Measurements from ENCODE around the gene GDPD5. TPM values are rescaled to one million over a fixed set of nuclear protein-coding genes. Genes with fewer than 3 reads are reported as not detected.
A peak's percentile ranks its signal among the peaks of the same experiment; 100 is the strongest.
"Not testable (repeated sequence)": the region's sequence is repeated elsewhere in the genome, so short reads cannot be mapped to it uniquely, and the experiment has no call there.

The GDPD5 gene
- total RNA-seq, 1 donor from 2014 or later: 6.9 TPM

DNA sequence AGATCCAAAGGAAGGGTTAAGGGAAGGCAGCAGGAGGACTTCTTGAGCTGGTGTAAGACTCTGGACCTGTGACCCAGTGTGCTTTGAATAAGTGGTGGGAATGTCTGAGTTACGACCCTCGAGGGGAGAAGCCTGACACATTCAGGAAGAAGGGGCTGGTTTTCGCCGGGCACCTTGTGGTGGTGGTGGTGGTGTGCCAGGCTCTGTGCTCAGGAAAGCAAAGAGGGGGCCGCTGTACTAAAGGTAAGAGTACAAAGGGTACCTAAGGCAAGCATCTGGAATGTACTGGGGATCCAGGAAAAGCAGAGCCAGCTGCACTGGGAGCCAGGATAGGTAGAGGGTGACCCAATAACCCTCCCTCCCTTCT is 99.0 kb downstream of the GDPD5 start:
- intact Hi-C loops (cut with DNase I): no loop called here
- no peak for DNase-seq (ENCODE audit: low spot score)

DNA sequence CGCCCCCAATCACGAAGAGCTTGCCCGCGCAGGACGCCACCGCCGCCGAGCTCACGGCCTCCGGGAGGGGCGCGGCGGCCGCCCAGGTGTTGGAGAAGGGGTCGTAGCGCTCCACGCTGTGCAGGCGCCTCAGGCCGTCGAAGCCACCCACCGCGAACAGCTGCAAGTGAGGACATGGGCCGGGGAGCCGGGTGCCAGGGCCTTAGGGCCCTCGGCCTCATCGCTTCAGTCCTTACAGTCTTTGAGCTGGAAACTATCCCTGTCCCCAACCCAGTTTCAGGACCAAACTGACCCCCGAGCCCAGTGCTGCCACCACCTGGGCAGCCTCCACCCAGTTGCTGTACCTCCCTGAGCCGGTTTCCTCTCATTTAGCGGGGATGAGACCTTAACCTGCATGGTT is 100.3 kb downstream of the GDPD5 start:
- intact Hi-C loops (cut with DNase I): no loop called here
- no peak for DNase-seq (ENCODE audit: low spot score)

DNA sequence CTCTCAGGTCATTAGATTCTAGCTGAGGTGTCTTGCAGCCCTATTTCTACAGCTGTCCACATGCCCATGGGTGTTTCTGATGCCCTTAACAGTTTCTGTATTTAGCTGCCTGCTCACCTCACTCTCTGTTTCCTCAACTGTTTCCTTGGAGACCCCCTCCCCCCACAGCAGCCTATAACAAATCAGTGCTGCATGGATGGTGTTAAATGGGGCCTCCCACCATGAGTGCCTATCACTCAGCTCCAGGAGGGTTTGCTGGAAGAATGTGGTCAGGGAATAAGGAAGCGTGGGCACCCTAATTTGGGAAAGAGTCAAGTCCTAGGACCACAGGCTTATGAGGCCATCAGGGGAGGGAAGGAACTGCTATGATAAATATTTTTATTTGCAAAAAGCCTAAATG is 101.3 kb downstream of the GDPD5 start:
- DNase-seq (ENCODE audit: low spot score): no peak
- intact Hi-C loops (cut with DNase I): no loop called here

DNA sequence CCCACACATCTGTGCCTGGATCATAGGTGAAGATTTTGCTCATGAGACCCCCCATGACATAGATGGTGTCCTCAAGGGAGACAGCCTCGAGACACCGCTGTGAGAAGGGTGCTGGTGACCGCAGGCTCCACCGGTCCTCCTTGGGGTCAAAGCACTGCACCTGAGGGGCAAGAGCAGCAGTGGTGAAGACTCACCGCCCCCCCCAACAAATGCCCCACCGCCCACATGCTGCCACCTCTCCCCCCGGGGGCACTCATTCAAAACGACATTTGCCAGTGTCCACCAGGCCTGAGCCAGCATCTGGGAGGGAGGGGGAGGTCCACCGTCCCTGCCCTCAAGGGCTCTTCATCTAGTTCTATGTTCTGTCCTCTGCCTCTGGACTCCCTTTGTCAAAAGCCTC is 102.0 kb downstream of the GDPD5 start:
- DNase-seq (ENCODE audit: low spot score): no peak
- intact Hi-C loops (cut with DNase I): no loop called here

DNA sequence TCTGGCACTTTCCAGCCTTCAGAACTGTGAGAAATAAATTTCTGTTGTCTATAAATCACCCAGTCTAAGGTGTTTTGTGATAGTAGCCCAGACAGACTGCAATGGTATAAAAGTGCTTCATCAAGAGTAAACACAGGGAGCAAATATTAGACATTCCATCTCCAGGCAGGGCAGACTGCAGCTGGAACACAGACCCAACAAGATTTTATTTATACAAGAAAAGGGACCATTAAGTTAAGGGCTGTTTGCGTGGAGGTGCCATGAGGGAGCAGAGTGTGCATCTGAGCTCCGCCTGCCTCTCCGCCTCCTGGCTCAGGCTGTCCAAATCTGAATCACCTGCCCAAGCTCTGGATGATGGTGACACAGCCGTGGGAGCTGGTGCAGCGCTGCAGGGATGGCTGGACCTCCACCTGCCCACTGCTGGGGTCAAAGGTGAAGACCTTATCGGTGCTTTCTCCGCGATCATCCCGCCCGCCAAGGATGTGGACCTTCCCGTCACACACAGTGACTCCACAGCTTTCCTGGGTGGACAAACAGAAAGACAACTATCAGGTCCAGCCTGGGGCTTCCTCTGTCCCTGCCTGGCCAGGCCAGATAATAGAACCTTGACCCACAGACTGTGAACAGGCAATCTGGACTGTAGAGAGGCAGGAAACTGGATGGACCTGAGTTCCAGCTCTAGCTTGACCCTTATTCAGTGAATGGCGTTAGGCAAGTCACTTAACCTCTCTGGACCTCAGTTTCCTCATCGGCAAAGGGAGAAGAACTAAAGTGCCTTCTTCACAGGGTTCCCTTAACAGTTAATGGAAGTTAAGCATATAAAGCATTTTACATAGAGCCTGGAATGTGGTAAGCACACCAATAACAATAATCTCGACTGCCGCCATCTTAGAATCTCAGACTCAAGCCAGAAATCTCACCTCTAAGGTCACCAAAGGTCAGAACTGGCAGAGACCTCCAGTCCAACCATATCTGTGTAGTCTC is 103.2 kb downstream of the GDPD5 start:
- no peak for DNase-seq (ENCODE audit: low spot score)
- intact Hi-C loops (cut with DNase I): no loop called here

DNA sequence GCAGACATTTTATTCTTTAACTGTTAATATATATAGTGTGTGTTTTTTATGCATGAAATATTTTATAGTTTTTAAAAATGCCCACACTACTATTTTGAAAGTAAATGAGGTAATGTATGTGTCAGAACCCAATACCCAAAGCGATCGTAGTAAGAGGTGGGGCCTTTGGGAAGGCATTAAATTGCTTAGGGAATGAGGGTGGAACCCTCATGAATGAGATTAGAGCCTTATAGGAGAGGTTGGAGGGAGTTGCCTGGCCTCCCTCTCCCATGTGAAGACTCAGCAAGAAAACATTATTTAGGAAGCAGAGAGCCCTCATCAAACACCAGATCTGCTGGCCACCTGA is 103.9 kb downstream of the GDPD5 start:
- DNase-seq (ENCODE audit: low spot score): no peak
- intact Hi-C loops (cut with DNase I): no loop called here

DNA sequence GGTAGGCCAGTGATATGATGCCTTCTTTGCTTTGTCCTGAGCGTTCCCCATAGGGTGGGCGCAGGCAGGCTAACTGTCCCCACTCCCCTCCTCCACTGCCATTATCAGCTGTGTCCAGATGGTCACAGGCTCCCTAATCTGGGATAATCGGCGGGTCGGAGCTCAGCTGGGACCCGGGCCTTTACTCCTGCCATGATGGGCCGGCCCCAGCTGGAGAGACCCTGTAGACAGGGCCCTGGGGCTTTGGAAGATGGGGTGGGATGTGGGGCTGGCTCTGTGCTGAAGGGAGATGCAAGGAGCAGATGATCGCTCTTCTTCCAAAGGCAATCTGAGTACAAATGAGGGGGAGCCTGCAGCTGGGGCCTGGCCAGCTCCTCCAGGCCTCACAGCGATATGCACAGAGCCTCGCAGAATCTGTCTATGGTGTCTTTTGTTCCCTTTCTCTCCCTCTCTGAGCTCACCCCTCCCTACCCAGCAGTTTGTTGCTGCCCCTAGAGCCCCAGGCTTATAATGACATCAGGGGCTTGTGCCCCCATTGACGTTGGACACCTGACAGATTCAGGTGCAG is 104.6 kb downstream of the GDPD5 start:
- intact Hi-C loops (cut with DNase I): no loop called here
- no peak for DNase-seq (ENCODE audit: low spot score)

DNA sequence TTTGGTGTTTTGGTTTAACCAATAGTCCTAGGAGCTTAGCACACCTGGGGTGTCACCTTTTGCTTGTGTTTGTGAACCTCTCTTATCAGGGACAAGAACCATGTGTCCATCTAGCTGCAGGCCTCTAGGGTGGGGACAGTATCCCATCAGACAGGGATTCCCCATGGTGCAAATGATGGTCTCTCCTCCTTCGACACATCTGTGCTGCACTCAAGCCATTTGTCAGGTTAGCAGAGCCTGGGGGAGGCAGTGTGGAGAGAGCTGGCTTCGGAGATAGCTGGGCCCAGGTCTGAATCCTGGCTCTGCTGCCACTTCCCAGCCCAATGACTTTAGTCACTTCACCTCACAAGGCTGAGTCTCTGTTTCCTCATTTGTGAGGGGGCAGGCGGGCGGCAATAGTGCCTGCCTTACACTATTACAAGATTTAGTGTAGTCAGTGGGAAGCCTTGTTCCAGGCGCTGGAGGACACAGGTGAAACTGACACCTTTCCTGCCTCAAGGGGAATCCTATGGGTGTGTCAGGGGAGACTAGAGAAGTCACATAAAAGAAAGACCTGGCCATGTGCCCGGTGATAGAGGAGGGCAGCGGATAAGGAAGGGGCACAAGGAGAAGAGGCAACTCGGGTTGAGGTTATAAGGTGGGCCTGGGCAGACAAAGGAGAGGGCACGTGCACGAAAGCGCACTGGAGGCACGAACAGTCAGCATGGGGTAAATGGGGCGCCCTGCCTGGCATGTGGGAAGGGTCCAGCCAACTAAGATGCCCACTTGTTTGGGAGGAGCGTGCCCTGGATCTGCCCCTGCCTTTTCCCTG is 105.3 kb downstream of the GDPD5 start:
- intact Hi-C loops (cut with DNase I): no loop called here
- no peak for DNase-seq (ENCODE audit: low spot score)

DNA sequence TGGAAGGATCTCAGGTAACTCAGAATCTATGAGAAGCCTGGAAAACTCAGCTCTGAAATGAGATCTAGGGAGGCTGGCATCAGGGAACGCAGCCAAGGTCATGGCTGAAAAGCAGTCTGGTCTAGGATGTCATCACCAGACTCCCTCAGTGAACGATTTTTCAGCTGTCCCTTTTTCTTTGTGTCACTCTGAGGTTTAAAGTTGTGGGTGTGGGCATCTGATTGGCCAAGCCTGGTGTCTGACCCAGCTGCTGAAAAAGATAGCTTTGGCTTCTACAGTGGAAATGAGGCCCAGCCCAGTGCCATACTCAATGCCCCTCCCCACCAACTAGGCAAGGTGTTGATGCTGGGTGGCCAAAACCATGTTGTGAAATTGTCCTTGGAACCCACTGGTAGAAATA is 111.9 kb downstream of the GDPD5 start:
- intact Hi-C loops (cut with DNase I): no loop called here
- peak; percentile 7 for DNase-seq (ENCODE audit: low spot score)

DNA sequence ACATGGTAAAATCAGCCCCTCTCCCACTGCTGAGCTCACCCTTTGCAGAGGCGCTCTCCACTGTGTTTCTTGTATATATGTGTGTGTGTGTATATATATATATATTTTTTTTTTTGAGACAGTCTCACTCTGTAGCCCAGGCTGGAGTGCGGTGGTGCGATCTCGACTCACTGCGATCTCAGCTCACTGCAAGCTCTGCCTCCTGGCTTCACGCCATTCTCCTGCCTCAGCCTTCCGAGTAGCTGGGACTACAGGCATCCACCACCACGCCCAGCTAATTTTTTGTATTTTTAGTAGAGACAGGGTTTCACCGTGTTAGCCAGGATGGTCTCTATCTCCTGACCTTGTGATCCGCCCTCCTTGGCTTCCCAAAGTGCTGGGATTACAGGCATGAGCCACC is 112.6 kb downstream of the GDPD5 start:
- DNase-seq (ENCODE audit: low spot score); intact Hi-C loops (cut with DNase I): not testable (repeated sequence)

DNA sequence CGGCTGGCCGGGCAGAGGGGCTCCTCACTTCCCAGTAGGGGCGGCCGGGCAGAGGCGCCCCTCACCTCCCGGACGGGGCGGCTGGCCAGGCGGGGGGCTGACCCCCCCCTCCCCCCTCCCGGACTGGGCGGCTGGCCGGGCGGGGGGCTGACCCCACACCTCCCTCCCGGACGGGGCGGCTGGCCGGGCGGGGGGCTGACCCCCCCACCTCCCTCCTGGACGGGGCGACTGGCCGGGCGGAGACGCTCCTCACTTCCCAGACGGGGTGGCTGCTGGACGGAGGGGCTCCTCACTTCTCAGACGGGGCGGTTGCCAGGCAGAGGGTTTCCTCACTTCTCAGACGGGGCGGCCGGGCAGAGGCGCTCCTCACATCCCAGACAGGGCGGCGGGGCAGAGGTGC is 115.8 kb downstream of the GDPD5 start:
- DNase-seq (ENCODE audit: low spot score); intact Hi-C loops (cut with DNase I): not testable (repeated sequence)

DNA sequence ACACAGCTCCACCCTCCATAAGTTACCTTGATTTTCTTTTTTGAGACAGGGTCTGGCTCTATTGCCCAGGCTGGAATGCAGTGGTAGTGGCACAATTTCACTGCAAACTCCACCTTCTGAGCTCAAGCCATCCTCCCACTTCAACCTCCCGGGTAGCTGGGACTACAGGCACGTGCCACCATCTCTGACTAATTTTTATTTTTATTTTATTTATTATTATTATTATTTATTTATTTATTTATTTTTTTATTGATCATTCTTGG is 116.9 kb downstream of the GDPD5 start:
- DNase-seq (ENCODE audit: low spot score): no peak
- intact Hi-C loops (cut with DNase I): no loop called here

DNA sequence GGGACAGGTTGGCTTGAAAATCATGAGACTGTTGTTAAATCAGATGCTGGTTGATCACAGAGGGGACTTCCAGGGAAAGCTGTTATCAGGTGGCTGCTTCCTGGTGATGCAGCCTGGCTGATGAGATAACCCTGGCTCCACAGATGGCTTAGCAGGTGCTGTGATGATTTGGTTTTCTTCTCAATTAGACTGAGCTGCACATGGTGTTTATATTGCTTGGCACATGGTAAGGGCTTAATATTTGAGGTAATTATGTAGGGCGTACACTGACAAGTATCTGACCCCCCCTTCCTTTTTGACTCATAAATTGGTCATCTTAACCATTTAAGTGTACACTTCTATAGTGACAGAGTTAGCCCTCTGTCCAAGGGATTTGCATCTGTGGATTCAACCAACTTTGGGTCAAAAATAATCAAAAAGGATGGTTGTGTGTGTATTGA is 119.4 kb downstream of the GDPD5 start:
- peak; percentile 17 for DNase-seq (ENCODE audit: low spot score)
- intact Hi-C loops (cut with DNase I): no loop called here

DNA sequence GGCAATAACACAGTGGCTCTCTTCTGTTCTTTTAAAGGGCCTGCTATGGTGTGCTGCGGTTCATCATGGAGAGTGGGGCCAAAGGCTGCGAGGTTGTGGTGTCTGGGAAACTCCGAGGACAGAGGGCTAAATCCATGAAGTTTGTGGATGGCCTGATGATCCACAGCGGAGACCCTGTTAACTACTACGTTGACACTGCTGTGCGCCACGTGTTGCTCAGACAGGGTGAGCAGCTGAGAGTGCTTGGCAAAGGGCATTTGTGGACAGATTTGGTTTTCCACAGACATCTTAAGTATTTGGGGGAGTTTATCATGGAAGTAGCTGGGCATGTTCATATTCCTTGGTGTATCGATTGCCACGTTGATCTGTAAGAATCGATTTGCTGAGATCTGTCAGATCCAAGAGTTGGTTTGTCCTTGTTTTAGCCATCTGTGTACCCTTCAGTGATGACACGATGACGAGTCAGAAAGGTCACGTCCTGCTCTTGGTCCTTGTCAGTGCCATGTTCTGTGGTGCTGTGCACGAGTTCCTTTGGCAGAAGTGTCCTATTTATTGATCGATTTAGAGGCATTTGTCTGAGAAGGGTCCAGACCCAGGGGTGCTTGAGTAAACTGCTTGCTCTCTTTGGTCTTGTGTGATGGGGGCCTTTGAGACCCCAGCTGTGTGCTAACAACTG is 121.6 kb downstream of the GDPD5 start:
- intact Hi-C loops (cut with DNase I): loop anchor here (5.0 kb wide), 1 partner anchor 43 kb away; no protein-coding TSS in a partner anchor
- peak; percentile 17 for DNase-seq (ENCODE audit: low spot score)

DNA sequence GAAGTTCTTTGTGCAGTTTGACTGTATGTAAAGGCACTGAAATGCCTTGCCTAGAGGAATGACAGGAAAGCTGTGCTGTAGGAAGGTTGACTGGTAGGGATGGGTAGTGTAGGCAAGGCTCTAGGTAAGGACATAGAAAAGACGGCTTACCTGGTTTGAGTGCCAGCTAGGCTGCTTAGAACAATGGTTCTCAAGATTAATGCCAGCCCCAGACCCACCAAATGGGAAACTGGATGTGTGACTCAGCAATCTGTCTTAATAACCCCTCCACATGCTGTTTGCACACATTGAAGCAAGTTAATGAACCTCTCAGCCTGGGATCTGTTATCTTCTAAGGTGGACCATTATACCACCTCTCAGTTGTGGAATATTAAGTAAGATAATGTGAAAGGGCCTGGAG is 122.7 kb downstream of the GDPD5 start:
- DNase-seq (ENCODE audit: low spot score): peak; percentile 22
- intact Hi-C loops (cut with DNase I): loop anchor here (5.0 kb wide), 1 partner anchor 44 kb away; no protein-coding TSS in a partner anchor

DNA sequence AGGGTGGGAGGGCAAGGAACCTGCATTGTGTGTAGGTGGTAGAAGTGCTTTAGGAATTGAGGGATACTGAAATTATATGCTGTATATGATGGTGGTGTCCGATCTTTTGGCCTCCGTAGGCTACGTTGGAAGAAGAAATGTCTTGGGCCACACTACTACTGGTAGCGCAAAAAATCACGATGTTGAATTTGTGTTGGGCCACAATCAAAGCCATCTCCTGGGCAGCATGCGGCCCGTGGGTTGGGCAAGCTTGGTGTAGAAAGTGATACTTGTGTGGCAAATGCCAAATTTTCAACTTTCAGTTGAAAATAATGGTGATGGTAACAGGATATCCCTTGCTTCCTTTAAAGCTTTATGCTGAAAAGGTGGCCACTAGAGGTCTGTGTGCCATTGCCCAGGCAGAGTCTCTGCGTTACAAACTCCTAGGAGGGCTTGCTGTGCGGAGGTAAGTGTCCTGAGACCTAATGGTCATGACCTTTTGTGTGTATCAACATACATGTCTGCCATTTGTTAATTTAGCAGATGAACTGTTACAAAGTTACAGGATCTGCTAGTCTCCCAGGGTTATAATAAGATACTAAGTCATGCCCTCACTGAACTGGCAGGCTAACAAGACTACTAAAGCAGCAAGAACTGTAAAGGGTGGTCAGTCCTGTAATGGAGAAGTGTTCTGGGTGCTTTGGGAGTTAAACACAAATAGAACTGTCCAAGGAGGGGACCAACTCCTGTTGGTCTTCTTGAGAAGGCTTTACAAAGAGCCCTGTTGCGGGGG is 123.6 kb downstream of the GDPD5 start:
- peak; percentile 29 for DNase-seq (ENCODE audit: low spot score)
- intact Hi-C loops (cut with DNase I): loop anchor here (5.0 kb wide), 1 partner anchor 45 kb away; no protein-coding TSS in a partner anchor

DNA sequence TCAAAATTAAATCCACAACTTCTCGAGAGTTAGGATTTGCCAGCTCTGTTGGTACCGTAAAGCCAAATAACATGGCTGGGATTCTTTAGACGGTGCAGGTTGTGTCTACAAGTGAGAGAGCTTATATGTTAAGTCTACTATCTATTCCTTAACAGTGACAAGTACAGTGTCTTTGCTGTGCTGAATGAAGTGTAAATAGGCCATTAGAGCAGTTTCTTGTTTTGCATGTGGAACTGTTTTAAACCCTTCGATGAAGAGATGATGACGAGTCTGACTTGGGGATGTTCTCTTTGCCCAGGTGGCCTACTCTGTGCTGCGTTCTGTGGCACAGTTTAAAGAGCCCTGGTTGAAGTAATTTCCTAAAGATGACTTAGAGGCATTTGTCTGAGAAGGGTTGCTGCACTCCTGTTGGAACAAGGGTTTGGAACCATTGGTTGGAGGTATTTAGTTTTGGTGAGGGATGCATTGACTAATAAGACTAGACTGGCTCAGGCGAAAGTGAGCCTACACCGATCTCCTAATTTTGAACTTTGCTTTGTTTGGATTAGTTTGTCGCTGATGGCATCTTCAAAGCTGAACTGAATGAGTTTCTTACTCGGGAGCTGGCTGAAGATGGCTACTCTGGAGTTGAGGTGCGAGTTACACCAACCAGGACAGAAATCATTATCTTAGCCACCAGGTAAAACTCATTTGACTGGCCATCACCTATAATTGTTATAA is 125.4 kb downstream of the GDPD5 start:
- intact Hi-C loops (cut with DNase I): loop anchor here (5.0 kb wide), 1 partner anchor 47 kb away; no protein-coding TSS in a partner anchor

DNA sequence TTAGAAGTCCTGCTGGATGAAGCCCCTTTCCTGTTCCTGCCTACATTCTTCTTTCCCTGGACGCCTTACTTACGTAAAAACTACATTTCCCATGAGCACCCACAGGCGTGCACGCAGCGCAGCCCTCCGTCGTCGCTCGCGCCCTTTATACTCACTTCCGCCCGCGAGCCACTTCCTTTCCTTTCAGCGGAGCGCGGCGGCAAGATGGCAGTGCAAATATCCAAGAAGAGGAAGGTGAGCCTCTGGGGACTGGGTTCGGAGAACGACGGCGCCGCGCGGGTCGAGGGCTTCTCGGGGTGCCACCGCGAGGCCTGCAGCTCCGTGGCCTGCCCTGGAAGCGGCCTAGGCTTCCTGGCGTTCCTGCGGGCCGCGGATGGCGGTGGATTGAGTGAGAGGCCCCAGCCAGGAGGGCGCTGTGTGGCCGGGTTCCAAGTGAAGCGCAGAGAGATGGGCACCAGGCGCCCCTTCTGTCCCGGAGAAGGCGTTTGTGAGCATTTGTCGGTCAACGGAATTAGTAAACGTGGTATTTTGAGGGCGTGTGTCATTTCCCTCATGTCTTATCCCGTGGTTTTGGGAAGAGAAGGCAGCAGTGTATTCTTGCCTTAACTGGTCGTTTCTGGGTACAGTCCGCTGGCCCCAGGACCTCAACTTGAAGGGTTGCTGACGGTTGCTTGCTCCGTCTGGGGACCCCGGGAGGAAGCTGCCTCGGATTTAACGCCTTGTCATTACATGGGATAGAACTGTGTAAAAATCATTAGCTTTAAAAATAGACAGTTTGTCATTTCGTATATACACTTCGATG is 126.2 kb downstream of the GDPD5 start, which contains the start of gene RPS3:
Gene RPS3, plus strand, starts transcription at position 175 of the 802 bp plus-strand sequence. Its CDS starts 30 bp downstream, at position 205.
- intact Hi-C loops (cut with DNase I): loop anchor here (5.0 kb wide), 1 partner anchor 48 kb away; no protein-coding TSS in a partner anchor
- peak; percentile 98 for DNase-seq (ENCODE audit: low spot score)

More for the DNA sequence above, 125.4 kb downstream of the GDPD5 start:
- peak; percentile 33 for DNase-seq (ENCODE audit: low spot score)

All from cardiac septum (tissue), 1 donor.